CD4-positive, alpha-beta T cell treated with Interleukin-15 for 1 hour (primary cell): ENCODE results near the gene ALG9.
"Not testable (repeated sequence)": the region's sequence is repeated elsewhere in the genome, so short reads cannot be mapped to it uniquely, and the experiment has no call there.

Source experiments
- DNase-seq: peaks from one replicate; pipeline ENCODE4 v3.0.0-alpha.2; 2020

ALG9 gene, protein sequence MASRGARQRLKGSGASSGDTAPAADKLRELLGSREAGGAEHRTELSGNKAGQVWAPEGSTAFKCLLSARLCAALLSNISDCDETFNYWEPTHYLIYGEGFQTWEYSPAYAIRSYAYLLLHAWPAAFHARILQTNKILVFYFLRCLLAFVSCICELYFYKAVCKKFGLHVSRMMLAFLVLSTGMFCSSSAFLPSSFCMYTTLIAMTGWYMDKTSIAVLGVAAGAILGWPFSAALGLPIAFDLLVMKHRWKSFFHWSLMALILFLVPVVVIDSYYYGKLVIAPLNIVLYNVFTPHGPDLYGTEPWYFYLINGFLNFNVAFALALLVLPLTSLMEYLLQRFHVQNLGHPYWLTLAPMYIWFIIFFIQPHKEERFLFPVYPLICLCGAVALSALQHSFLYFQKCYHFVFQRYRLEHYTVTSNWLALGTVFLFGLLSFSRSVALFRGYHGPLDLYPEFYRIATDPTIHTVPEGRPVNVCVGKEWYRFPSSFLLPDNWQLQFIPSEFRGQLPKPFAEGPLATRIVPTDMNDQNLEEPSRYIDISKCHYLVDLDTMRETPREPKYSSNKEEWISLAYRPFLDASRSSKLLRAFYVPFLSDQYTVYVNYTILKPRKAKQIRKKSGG

GRCh38 chr11:111870886-111871692, at the start of gene ALG9:
ALG9 (minus strand) TSS chr11:111871581; CDS start chr11:111871482, 99 bp downstream.
- DNase-seq, result peak; percentile 83

- no peak for DNase-seq
Observed at GRCh38 chr11:111920908-111921307, 49.5 kb upstream of the ALG9 start.

- DNase-seq, result no peak
Observed at GRCh38 chr11:111918390-111919256, 47.2 kb upstream of the ALG9 start, which contains the start of gene C11orf52. C11orf52 (plus strand) TSS chr11:111918913; CDS start chr11:111918973, 60 bp downstream.

DNA sequence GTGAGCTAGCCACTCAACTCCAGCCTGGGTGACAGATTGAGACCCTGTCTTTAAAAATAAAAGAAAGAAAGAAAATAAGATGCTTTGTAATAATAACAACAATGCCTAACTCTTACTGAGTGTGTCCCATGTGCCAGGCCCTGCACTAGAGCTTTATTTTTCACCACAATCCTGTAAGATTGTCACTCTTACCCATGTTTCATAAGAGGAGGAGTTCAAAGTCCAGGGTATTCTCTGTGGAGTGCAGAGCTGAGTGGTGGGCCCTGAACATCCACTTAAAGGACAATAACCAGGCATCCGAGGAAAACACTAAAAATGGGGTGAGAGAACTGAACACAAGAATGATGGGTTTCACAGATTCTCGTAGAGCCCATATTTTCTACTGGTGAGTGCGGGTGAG, 46.4 kb upstream of the ALG9 start:
- DNase-seq, result no peak

DNA sequence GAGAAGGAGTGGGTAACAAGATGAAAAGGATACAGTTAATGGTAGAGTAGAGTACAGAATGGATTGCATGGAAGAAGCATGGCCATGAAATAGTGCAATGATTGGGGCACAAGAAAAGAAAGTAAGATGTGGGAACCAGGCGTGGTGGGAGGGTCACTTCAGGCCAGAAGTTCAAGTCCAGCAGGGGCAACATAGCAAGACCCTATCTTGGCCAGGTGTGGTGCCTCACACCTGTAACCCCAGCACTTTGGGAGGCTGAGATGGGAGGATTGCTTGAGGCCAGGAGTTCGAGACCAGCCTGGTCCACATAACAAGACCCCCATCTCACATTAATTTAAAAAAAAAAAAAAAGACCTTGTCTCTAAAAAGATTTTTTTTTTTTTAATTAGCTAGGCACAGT, 45.9 kb upstream of the ALG9 start:
- no peak for DNase-seq

DNA sequence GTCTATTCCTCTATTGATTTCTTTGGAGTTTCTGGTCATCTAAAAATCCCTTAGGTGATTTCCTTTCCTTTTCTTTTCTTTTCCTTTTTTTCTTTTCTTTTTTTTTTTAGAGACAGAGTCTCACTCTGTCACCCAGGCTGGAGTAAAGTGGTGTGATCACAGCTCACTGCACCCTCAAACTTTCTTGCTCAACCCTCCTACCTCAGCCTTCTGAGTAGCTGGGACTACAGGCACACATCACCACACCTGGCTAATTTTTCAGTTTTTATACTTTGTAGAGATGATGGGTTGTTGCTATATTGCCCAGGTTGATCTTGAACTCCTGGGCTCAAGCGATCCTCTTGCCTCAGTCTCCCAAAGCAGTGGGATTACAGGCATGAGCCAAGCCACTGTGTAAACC, 45.4 kb upstream of the ALG9 start:
- DNase-seq, result no peak

DNA sequence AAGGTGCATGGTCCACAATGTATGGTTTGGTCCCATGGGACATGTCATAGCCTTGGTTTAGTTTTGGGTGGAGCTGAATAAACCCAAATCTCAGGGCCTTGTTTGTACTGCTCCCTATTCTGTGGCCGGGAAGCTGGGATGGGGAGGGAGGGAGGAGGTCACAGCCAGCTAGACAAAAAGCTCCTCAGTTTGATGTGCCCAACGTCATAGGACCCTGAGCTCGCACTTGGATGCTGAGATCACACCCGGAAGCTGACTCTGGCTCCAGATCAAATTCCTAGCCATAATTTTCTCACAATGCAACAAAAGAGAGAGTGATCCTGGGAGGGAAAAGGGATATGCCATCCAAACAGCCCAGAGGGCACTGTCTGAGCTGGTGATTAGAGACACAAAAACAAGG, 42.6 kb upstream of the ALG9 start:
- no peak for DNase-seq

GRCh38 chr11:111913031-111913861, 41.9 kb upstream of the ALG9 start:
- DNase-seq, result no peak

DNA sequence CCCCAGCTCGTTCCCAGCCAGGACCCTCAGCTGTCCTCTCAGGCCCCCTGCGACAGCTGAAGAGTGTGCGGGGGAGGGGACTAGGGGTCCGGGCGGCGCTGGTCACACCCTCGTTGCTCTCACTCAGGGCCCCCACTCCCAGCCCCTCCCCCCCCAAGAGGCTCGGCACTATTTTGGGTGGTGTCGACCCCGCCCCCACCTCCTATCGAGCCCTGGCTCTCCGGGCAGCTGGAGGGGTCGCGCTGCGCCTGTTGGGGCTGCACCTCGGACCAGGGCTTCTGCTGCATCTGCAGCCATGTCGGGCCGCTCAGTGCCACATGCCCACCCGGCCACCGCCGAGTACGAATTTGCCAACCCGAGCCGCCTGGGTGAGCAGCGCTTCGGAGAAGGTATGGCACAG, 41.2 kb upstream of the ALG9 start, which contains the start of gene HSPB2:
TSS of gene HSPB2 (plus strand) at position 200 of the 400 bp plus-strand sequence. CDS start at position 296, 96 bp downstream.
- DNase-seq, result no peak

DNA sequence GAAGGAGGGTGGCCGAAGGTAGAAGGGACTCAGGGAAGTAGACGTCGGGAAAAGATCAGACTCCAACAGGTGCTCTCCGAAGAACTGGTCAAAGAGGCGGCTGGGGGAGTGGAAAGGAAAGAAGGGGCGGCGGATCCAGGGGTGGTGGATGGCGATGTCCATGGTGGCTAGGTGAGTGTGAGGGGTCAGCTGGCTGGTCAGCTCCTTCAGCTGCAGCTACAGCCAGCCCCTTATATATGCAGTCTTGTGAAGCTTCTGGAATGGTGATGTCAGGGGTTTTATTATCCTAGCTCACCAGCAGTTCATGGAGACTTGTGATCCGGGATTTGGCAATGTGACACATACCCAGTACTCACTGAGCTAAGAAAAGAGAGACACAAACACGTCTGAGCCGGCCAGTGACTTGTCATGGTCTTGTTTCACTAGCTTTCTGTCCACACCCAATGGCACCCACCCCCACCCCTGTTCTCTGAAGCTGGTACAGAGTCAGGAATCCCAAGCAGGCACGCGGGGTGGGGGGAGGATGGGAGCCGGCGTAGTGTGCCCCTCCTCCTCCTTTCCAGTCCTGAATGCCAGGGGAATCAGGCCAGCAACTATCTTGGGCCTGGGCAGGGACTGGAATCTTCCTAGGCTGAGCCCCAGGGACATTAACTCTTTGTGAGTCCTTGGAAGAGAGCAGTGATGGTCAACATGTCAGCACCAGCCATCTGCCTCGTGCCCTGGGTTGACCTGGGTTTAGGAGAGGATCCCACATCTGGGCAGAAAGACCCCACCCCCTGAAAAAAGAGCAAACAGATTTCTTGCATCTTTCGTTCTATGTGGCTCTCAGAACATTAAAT, 40.4 kb upstream of the ALG9 start, which contains the start of gene CRYAB:
TSS of gene CRYAB (minus strand) at position 208 of the 839 bp plus-strand sequence. CDS start at position 162, 46 bp downstream.
- DNase-seq, result no peak

- DNase-seq, result no peak
Observed at GRCh38 chr11:111910676-111911562, 39.5 kb upstream of the ALG9 start.

DNA sequence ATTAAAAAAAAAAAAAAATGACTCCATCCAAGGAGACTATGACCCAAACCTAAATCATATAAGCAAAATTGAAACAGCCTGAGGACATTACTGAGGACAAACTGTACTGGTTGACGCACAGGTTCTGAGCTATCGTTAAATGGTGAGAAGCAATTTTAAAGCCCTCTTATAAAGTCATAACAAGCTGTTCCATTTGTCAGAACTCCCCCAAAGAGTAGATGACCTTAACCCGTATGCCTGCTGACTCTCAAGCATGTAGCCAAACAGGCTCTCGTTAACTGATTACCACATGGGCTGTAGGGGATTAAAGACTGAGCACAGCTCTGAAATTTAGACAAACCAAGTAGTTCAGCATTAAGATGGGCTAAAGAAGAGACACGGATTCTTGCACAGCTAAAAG, 38.0 kb upstream of the ALG9 start:
- DNase-seq, result no peak

DNA sequence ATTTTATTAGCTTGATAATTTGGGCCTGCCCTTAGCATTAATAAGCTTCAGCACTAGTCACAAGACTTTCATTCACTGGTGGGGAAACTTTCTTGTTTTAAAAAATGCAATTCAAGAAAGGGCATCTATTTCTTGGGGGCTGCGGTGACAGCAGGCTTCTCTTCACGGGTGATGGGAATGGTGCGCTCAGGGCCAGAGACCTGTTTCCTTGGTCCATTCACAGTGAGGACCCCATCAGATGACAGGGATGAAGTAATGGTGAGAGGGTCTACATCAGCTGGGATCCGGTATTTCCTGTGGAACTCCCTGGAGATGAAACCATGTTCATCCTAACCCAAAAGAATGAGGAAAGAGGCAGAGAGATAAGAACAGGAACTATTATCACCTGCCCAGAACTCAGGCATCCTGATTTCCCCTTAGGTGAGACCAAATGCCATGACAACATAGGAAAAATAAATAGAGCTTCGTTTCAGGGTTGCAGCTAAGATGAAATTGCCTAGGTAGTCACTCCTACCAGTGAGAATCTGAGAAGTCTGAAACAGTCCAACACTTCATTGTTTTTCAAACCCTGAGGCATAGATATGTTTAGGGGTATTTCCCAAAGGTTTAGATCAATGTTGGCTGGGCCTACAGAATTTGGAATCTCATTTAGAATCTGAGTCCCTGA, 37.4 kb upstream of the ALG9 start:
- DNase-seq, result no peak

DNA sequence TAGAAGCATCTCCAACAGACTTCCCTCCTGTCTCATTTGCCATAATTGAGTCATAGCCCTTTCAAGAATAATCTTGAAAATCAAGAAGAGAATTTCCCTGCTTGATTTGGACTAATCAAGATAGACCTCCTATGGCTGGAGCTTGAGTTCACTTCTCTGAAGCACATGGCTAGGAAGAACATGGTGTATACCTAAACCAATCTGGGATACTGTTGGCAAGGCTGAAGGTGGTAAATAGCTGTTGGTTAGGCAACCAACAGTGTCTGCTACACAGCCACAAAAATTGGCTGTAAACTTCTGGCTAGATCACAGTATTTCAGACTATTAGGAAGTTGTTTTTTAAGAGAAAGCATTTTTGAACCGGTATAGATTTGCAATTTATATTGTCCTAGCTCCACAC, 35.3 kb upstream of the ALG9 start:
- DNase-seq, result no peak

GRCh38 chr11:111905411-111905810, 34.0 kb upstream of the ALG9 start:
- DNase-seq, result no peak

DNA sequence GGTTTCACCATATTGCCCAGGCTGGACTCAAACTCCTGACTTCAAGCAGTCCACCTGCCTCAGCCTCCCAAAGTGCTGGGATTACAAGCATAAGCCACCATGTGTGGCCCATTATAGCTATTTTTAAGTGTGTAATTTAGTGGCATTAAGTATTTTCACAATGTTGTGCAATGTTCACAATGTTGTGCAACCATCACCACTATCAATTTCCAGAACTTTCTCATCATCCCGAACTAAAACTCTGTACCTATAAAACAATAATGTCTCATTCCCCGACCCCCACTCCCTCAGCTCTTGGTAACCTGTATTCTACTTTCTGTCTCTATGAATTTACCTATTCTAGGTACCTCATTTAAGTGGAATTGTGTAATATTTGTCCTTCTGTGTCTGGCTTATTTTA, 15.5 kb upstream of the ALG9 start:
- no peak for DNase-seq

DNA sequence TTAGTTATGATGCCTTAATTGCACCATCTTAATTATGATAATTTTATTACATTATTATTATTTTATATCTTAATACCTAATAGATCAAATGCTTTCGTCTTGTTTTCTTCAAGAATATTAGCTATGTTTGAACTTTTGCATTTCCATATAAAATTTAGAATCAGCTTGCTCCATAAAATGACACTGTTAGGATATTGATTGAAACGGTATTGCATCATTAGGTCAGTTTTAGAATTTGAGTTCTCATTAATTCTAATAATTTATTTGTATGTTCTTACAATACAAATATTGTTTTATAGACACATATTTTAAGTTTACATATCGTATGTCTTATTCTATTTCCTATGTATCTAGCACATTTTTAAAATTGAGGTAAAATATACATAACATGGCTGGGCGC, 14.7 kb upstream of the ALG9 start:
- no peak for DNase-seq

GRCh38 chr11:111885053-111885452, 13.7 kb upstream of the ALG9 start:
- DNase-seq, result not testable (repeated sequence)

- no peak for DNase-seq
Observed at GRCh38 chr11:111882202-111882601, 10.8 kb upstream of the ALG9 start.
